ENCODE measurements around the gene CPNE6.

CPNE6 gene

GRCh38 chr14:24056800-24057184 is 14.6 kb upstream of the CPNE6 start:
- Histone ChIP-seq H3K4me1 (ENCODE audit: control insufficient read depth, low read depth, low read length) (no peaks in the 10 kb centered on the region), H3K27me3 (ENCODE audit: control insufficient read depth, insufficient read depth, low read length) (no peaks in the 10 kb centered on the region), H3K27ac (ENCODE audit: low read length) (no peak overlapping the region), H3K36me3 (ENCODE audit: control insufficient read depth, low read depth, low read length) (no peaks in the 10 kb centered on the region), H3K9me3 (ENCODE audit: control insufficient read depth, low read depth, low read length) (no peaks in the 10 kb centered on the region), H3K9ac (ENCODE audit: low read length) (no peak overlapping the region), H3K4me3 (ENCODE audit: low read length) (no peak overlapping the region)

GRCh38 chr14:24057271-24057670 is 14.1 kb upstream of the CPNE6 start:
- Histone ChIP-seq H3K27ac (ENCODE audit: low read length) (no peak overlapping the region), H3K4me3 (ENCODE audit: low read length) (no peak overlapping the region), H3K27me3 (ENCODE audit: control insufficient read depth, insufficient read depth, low read length) (no peaks in the 10 kb centered on the region), H3K36me3 (ENCODE audit: control insufficient read depth, low read depth, low read length) (no peaks in the 10 kb centered on the region), H3K9me3 (ENCODE audit: control insufficient read depth, low read depth, low read length) (no peaks in the 10 kb centered on the region), H3K4me1 (ENCODE audit: control insufficient read depth, low read depth, low read length) (no peaks in the 10 kb centered on the region), H3K9ac (ENCODE audit: low read length) (no peak overlapping the region)

- no peaks in the 10 kb centered on the region for H3K36me3 ChIP-seq (ENCODE audit: control insufficient read depth, low read depth, low read length)
- no peak overlapping the region for H3K9ac ChIP-seq (ENCODE audit: low read length)
- no peaks in the 10 kb centered on the region for H3K27me3 ChIP-seq (ENCODE audit: control insufficient read depth, insufficient read depth, low read length)
- no peaks in the 10 kb centered on the region for H3K9me3 ChIP-seq (ENCODE audit: control insufficient read depth, low read depth, low read length)
- no peak overlapping the region for H3K27ac ChIP-seq (ENCODE audit: low read length)
- H3K4me3 ChIP-seq (ENCODE audit: low read length), result no peak overlapping the region
- no peaks in the 10 kb centered on the region for H3K4me1 ChIP-seq (ENCODE audit: control insufficient read depth, low read depth, low read length)
Measured at GRCh38 chr14:24057867-24058259, 13.5 kb upstream of the CPNE6 start.

GRCh38 chr14:24058260-24058950 is 13.0 kb upstream of the CPNE6 start:
- Histone ChIP-seq H3K27me3 (ENCODE audit: control insufficient read depth, insufficient read depth, low read length) (no peaks in the 10 kb centered on the region), H3K4me3 (ENCODE audit: low read length) (no peak overlapping the region), H3K27ac (ENCODE audit: low read length) (no peak overlapping the region), H3K9me3 (ENCODE audit: control insufficient read depth, low read depth, low read length) (no peaks in the 10 kb centered on the region), H3K4me1 (ENCODE audit: control insufficient read depth, low read depth, low read length) (no peaks in the 10 kb centered on the region), H3K9ac (ENCODE audit: low read length) (no peak overlapping the region), H3K36me3 (ENCODE audit: control insufficient read depth, low read depth, low read length) (no peaks in the 10 kb centered on the region)

GRCh38 chr14:24058951-24059475 is 12.3 kb upstream of the CPNE6 start:
- H3K9ac ChIP-seq (ENCODE audit: low read length), result no peak overlapping the region
- H3K9me3 ChIP-seq (ENCODE audit: control insufficient read depth, low read depth, low read length), result no peaks in the 10 kb centered on the region
- no peak overlapping the region for H3K4me3 ChIP-seq (ENCODE audit: low read length)
- H3K27ac ChIP-seq (ENCODE audit: low read length), result no peak overlapping the region
- no peaks in the 10 kb centered on the region for H3K36me3 ChIP-seq (ENCODE audit: control insufficient read depth, low read depth, low read length)
- no peaks in the 10 kb centered on the region for H3K27me3 ChIP-seq (ENCODE audit: control insufficient read depth, insufficient read depth, low read length)
- no peaks in the 10 kb centered on the region for H3K4me1 ChIP-seq (ENCODE audit: control insufficient read depth, low read depth, low read length)

- Histone ChIP-seq H3K27ac (ENCODE audit: low read length) (no peak overlapping the region), H3K36me3 (ENCODE audit: control insufficient read depth, low read depth, low read length) (no peaks in the 10 kb centered on the region), H3K4me1 (ENCODE audit: control insufficient read depth, low read depth, low read length) (no peaks in the 10 kb centered on the region), H3K27me3 (ENCODE audit: control insufficient read depth, insufficient read depth, low read length) (no peaks in the 10 kb centered on the region), H3K4me3 (ENCODE audit: low read length) (no peak overlapping the region), H3K9me3 (ENCODE audit: control insufficient read depth, low read depth, low read length) (no peaks in the 10 kb centered on the region), H3K9ac (ENCODE audit: low read length) (no peak overlapping the region)
Measured at GRCh38 chr14:24059841-24060388, 11.4 kb upstream of the CPNE6 start.

GRCh38 chr14:24060443-24060842 is 10.9 kb upstream of the CPNE6 start:
- Histone ChIP-seq H3K27ac (ENCODE audit: low read length) (no peak overlapping the region), H3K4me3 (ENCODE audit: low read length) (no peak overlapping the region), H3K9me3 (ENCODE audit: control insufficient read depth, low read depth, low read length) (no peaks in the 10 kb centered on the region), H3K4me1 (ENCODE audit: control insufficient read depth, low read depth, low read length) (no peaks in the 10 kb centered on the region), H3K27me3 (ENCODE audit: control insufficient read depth, insufficient read depth, low read length) (no peaks in the 10 kb centered on the region), H3K9ac (ENCODE audit: low read length) (no peak overlapping the region), H3K36me3 (ENCODE audit: control insufficient read depth, low read depth, low read length) (no peaks in the 10 kb centered on the region)

GRCh38 chr14:24060984-24061913 is 10.1 kb upstream of the CPNE6 start:
- H3K4me1 ChIP-seq (ENCODE audit: control insufficient read depth, low read depth, low read length), result no peaks in the 10 kb centered on the region
- no peak overlapping the region for H3K4me3 ChIP-seq (ENCODE audit: low read length)

GRCh38 chr14:24062216-24062980 is 9.0 kb upstream of the CPNE6 start:
- Histone ChIP-seq H3K4me1 (ENCODE audit: control insufficient read depth, low read depth, low read length) (no peaks in the 10 kb centered on the region), H3K9me3 (ENCODE audit: control insufficient read depth, low read depth, low read length) (no peaks in the 10 kb centered on the region), H3K36me3 (ENCODE audit: control insufficient read depth, low read depth, low read length) (no peaks in the 10 kb centered on the region), H3K27ac (ENCODE audit: low read length) (no peak overlapping the region), H3K4me3 (ENCODE audit: low read length) (no peak overlapping the region), H3K9ac (ENCODE audit: low read length) (no peak overlapping the region), H3K27me3 (ENCODE audit: control insufficient read depth, insufficient read depth, low read length) (no peaks in the 10 kb centered on the region)

More at GRCh38 chr14:24060984-24061913, 10.1 kb upstream of the CPNE6 start:
- Histone ChIP-seq H3K9ac (ENCODE audit: low read length) (no peak overlapping the region), H3K27ac (ENCODE audit: low read length) (no peak overlapping the region), H3K9me3 (ENCODE audit: control insufficient read depth, low read depth, low read length) (no peaks in the 10 kb centered on the region), H3K27me3 (ENCODE audit: control insufficient read depth, insufficient read depth, low read length) (no peaks in the 10 kb centered on the region), H3K36me3 (ENCODE audit: control insufficient read depth, low read depth, low read length) (no peaks in the 10 kb centered on the region)

- H3K27ac ChIP-seq (ENCODE audit: low read length), result no peak overlapping the region
- H3K4me1 ChIP-seq (ENCODE audit: control insufficient read depth, low read depth, low read length), result no peaks in the 10 kb centered on the region
- no peaks in the 10 kb centered on the region for H3K36me3 ChIP-seq (ENCODE audit: control insufficient read depth, low read depth, low read length)
- H3K27me3 ChIP-seq (ENCODE audit: control insufficient read depth, insufficient read depth, low read length), result no peaks in the 10 kb centered on the region
- H3K9ac ChIP-seq (ENCODE audit: low read length), result no peak overlapping the region
- H3K9me3 ChIP-seq (ENCODE audit: control insufficient read depth, low read depth, low read length), result no peaks in the 10 kb centered on the region
- H3K4me3 ChIP-seq (ENCODE audit: low read length), result no peak overlapping the region
Measured at GRCh38 chr14:24063263-24063836, 8.0 kb upstream of the CPNE6 start.

Data from iPS-18a (cell line).